ENCODE measurements around the gene PTPRCAP. TPM values are rescaled to one million over a fixed set of nuclear protein-coding genes. Genes with fewer than 3 reads are reported as not detected.

Gene PTPRCAP
- total and polyA plus RNA-seq, 9 of the 15 experiments (the other 6 are each of a cell fraction or from before 2014, with no cell fraction given) = 0.22 to 2.0 (median 1.1) TPM; not detected in 4

- TF ChIP-seq TCFL5 (CRISPR knock-in tag; conservative IDR thresholded peaks at IDR 0.05) (no peak), ZNF398 (CRISPR knock-in tag; IDR thresholded peaks at IDR 0.05) (no peak), SNRNP70 (optimal IDR thresholded peaks at IDR 0.05; ENCODE audit: low read depth, low read length) (no peak), BCLAF1 (IDR thresholded peaks at IDR 0.05; ENCODE audit: borderline replicate concordance in 1 of 2, control insufficient read depth in 1 of 2, low read depth in 2 of 2, low read length in 1 of 2) (no peak), ZNF511 (CRISPR knock-in tag; IDR thresholded peaks at IDR 0.05) (peak; percentile 96; the same call in 1 of the 2 replicates), SIN3B (IDR thresholded peaks at IDR 0.05; ENCODE audit: low read depth) (peak; percentile 90), MYBL2 (IDR thresholded peaks at IDR 0.05; ENCODE audit: low read depth) (peak; percentile 55; the same call in 1 of the 2 replicates), MYBL2 (CRISPR knock-in tag; IDR thresholded peaks at IDR 0.05; ENCODE audit: borderline replicate concordance) (no peak), STAT5B (CRISPR knock-in tag; IDR thresholded peaks at IDR 0.05) (no peak), MITF (IDR thresholded peaks at IDR 0.05) (peak; percentile 93), ZNF175 (CRISPR knock-in tag; IDR thresholded peaks at IDR 0.05; ENCODE audit: low read depth) (peak; percentile 51; the same call in 1 of the 2 replicates), POLR2A (conservative IDR thresholded peaks at IDR 0.05) (peak; percentile 73), MCM3 (IDR thresholded peaks at IDR 0.05) (no peak), KLF10 (CRISPR knock-in tag; IDR thresholded peaks at IDR 0.05) (no peak), NCOR1 (IDR thresholded peaks at IDR 0.05) (peak; percentile 53), GATA2 (CRISPR knock-in tag; IDR thresholded peaks at IDR 0.05) (no peak), ZNF436 (CRISPR knock-in tag; IDR thresholded peaks at IDR 0.05) (no peak), CBX3 (IDR thresholded peaks at IDR 0.05; ENCODE audit: borderline replicate concordance in 1 of 2, low read length in 2 of 2) (peak in 1 of 2 experiments; percentile 83; a peak in 2 of 3 replicates), ZNF174 (CRISPR knock-in tag; IDR thresholded peaks at IDR 0.05) (no peak), ZC3H4 (CRISPR knock-in tag; IDR thresholded peaks at IDR 0.05; ENCODE audit: borderline replicate concordance) (no peak; the same call in 1 of the 2 replicates), ZNF124 (CRISPR knock-in tag; IDR thresholded peaks at IDR 0.05) (0 out of 2 replicates have a peak, but pooled peaks have one; percentile 22)
These were observed 45.9 kb downstream of the PTPRCAP start, which contains the start of gene RAD9A (continued) for GRCh38 chr11:67391304-67392182.
